ENCODE measurements around the gene AKR1E2. TPM values are rescaled to one million over a fixed set of nuclear protein-coding genes. Genes with fewer than 3 reads are reported as not detected.
A peak's percentile ranks its signal among the peaks of the same experiment; 100 is the strongest.

Gene AKR1E2
- total and polyA plus RNA-seq, 9 of the 15 experiments (the other 6 are each of a cell fraction or from before 2014, with no cell fraction given) = 4.2 to 16.6 (median 9.8) TPM

DNA sequence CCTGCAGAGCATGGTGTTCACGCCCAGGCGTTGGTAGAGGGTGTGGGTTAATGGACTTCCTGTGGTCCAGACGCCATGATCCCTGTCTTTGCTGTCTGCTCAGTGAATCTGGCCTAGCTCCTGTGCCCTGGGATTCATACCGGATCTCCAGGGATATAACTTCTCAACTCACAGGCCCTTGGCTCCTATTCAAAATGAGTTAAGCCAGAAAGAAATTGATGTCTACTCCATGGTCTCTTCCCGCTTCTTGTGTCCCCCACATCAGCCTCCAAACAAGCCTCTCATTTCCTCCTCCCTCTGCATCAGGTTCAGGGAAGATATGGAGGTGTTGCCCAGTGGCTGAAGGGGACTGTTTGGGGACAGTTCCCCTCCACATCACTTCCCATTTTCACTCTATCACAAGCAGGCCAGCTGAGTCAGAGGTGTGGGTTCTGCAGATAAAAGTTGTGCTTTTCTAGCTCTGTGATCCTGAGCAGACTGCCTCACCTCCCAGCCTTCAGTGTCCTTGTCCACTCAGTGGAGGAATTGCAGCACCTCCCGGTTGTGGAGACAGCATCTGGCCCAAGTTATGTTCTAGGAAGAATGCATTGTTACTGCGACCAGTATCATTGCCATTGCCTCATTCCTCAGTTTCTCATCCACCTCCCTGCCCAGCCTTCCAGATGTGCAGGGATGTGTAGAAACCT, 22.5 kb downstream of the AKR1E2 start (continued):
- TF ChIP-seq, protein P1, sequence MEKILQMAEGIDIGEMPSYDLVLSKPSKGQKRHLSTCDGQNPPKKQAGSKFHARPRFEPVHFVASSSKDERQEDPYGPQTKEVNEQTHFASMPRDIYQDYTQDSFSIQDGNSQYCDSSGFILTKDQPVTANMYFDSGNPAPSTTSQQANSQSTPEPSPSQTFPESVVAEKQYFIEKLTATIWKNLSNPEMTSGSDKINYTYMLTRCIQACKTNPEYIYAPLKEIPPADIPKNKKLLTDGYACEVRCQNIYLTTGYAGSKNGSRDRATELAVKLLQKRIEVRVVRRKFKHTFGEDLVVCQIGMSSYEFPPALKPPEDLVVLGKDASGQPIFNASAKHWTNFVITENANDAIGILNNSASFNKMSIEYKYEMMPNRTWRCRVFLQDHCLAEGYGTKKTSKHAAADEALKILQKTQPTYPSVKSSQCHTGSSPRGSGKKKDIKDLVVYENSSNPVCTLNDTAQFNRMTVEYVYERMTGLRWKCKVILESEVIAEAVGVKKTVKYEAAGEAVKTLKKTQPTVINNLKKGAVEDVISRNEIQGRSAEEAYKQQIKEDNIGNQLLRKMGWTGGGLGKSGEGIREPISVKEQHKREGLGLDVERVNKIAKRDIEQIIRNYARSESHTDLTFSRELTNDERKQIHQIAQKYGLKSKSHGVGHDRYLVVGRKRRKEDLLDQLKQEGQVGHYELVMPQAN (IDR thresholded peaks at IDR 0.05; ENCODE audit: borderline replicate concordance) = no peak
- TF ChIP-seq UBTF (IDR thresholded peaks at IDR 0.05; ENCODE audit: borderline replicate concordance in 1 of 2, low read depth in 2 of 2, low read length in 2 of 2) (peak in 1 of 2 experiments; percentile 74; a peak in 2 of 4 replicates), SNRNP70 (optimal IDR thresholded peaks at IDR 0.05; ENCODE audit: low read depth, low read length) (no peak), HOMEZ (CRISPR knock-in tag; IDR thresholded peaks at IDR 0.05) (no peak), ZNF57 (CRISPR knock-in tag; IDR thresholded peaks at IDR 0.05) (no peak), HDAC1 (IDR thresholded peaks at IDR 0.05) (peak in 1 of 2 experiments; percentile 65; a peak in 2 of 4 replicates), ZBTB26 (CRISPR knock-in tag; IDR thresholded peaks at IDR 0.05) (0 out of 2 replicates have a peak, but pooled peaks have one; percentile 22), HNRNPL (IDR thresholded peaks at IDR 0.05; ENCODE audit: low read depth, low read length) (no peak), ZNF655 (CRISPR knock-in tag; IDR thresholded peaks at IDR 0.05) (no peak), EGR1 (conservative IDR thresholded peaks at IDR 0.05) (peak; percentile 6; the same call in 1 of the 2 replicates), EP300 (IDR thresholded peaks at IDR 0.05; ENCODE audit: low read length) (peak; percentile 96), ESRRA (IDR thresholded peaks at IDR 0.05; ENCODE audit: borderline replicate concordance, low read depth) (no peak), JUND (IDR thresholded peaks at IDR 0.05; ENCODE audit: borderline replicate concordance, low read depth, low read length) (peak; percentile 97), JUND (tag; IDR thresholded peaks at IDR 0.05; ENCODE audit: borderline replicate concordance, low read depth, low read length) (peak; percentile 93; the same call in 2 of the 3 replicates), ZNF507 (tag; conservative IDR thresholded peaks at IDR 0.05) (no peak), GATAD2A (IDR thresholded peaks at IDR 0.05) (peak; percentile 49; the same call in 1 of the 2 replicates), ZBED1 (IDR thresholded peaks at IDR 0.05) (no peak; the same call in 1 of the 2 replicates), HMGN3 (IDR thresholded peaks at IDR 0.05; ENCODE audit: borderline replicate concordance, extremely low read depth, insufficient read length, low read depth, low read length) (no peak), NR2C2 (CRISPR knock-in tag; IDR thresholded peaks at IDR 0.05) (no peak), NR2C2 (tag; IDR thresholded peaks at IDR 0.05) (peak; percentile 12; the same call in 1 of the 2 replicates)
